Prostate gland (tissue), 2 donors: ENCODE data around the gene IQGAP1. TPM values are rescaled to one million over a fixed set of nuclear protein-coding genes. Genes with fewer than 3 reads are reported as not detected.

Source experiments
- DNase-seq: peaks from one replicate; pipeline ENCODE4 v3.0.0-alpha.2; 2019; ENCODE audit warnings: low spot score
- H3K27ac ChIP-seq, 2 donors: fragments of 200-600 bp; sonication (generic); 2 replicates each; pipeline ENCODE4 v1.5.1; 2017 to 2019
- H3K27me3 ChIP-seq: fragments of 200-600 bp; sonication (generic); replicated peaks from 2 replicates; pipeline ENCODE4 v1.5.1; 2019; ENCODE audit not compliant: insufficient read depth
- H3K36me3 ChIP-seq, 2 donors: fragments of 200-600 bp; sonication (generic); 1 replicate in 1 of 2; 2 replicates in 1 of 2; pipeline versions ENCODE4 v1.5.1 to v1.8.1; 2017 to 2019
- H3K4me1 ChIP-seq: fragments of 200-600 bp; sonication (generic); replicated peaks from 2 replicates; pipeline ENCODE4 v1.5.1; 2019
- H3K4me3 ChIP-seq, 2 donors: fragments of 200-600 bp; sonication (generic); 2 replicates each; pipeline ENCODE4 v1.5.1; 2017 to 2019
- H3K9me3 ChIP-seq: fragments of 200-600 bp; sonication (generic); 2 replicates; pipeline ENCODE4 v1.5.1; 2017
- POLR2A ChIP-seq: fragments of 450-650 bp; IDR thresholded peaks from one replicate; pipeline ENCODE4 v1.6.1; 2016; ENCODE audit warnings: antibody characterized with exemption, mild to moderate bottlenecking
- POLR2AphosphoS5 ChIP-seq: sonication (generic); formaldehyde crosslinking; IDR thresholded peaks from one replicate; pipeline ENCODE4 v1.6.1; 2017; ENCODE audit warnings: antibody characterized with exemption
- WGBS: methylation state at CpG from one replicate; pipeline ENCODE4 v1.1.5; 2018; 5-methylcytosine and 5-hydroxymethylcytosine counted together
- intact Hi-C: fragments of 100-400 bp; cut with DNase I; formaldehyde crosslinking; loops from one replicate; pipeline ENCODE4 v1.14.2; 2022
- total RNA-seq, 2 donors: library from RNA; depleted of rRNA; stranded (reverse); fragments of >200 nt; gene quantifications; one replicate each; pipeline ENCODE4 v1.1.0, GENCODE V29; 2016
- TF ChIP-seq, protein P1 (sequence below), 4 experiments: fragments of 200-600 bp in 2 of 4; fragments of 450-650 bp in 2 of 4; sonication (generic) in 2 of 4; IDR thresholded peaks; 1 replicate in 3 of 4; 2 replicates in 1 of 4; pipeline ENCODE4 v1.5.1; 2016 to 2019; ENCODE audit warnings: antibody characterized with exemption in 4 of 4, mild to moderate bottlenecking in 2 of 4, moderate library complexity in 2 of 4

IQGAP1 gene
- total RNA-seq, 2 donors from 2014 or later = 131 to 155 TPM

DNA sequence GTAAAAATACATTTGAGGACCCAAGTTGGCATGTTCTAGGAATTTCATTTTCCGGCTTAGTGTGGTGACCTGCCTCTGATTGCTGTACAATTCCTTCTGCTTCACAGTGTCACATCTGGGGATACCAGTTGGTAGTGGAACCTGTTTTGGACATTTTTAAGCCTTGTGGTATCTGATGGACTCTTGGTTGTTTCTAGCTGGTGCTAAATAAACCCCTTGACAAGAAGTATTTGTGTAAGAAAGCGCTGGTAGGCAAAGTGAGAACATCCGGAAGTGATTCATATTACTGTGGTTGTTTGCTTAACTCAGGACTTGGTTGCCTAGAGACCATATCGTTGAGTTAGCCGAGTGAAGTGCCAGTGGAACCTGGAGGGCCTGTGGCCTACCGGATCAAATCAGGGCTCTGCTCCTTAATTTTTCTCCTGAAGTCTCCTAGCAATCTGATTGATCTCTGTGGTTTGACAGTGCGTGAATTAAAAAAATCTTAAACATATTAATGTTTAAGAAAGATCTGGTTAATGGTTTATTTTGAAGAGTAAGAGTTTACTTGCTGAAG lies 12.8 kb downstream of the IQGAP1 start:
- Histone ChIP-seq H3K4me1 (peaks cover 20% of the 10 kb centered on the region), H3K9me3 (no peaks in the 10 kb centered on the region), H3K4me3 (no peak overlapping the region), H3K27me3 (no peaks in the 10 kb centered on the region), H3K36me3 (no peaks in the 10 kb centered on the region), H3K27ac (peak overlapping the region; percentile 79 to 82)
- WGBS = 10% methylated on average over 7 of the region's 7 CpGs
- peak; percentile 81 for DNase-seq
- intact Hi-C loops = no loop called here
- TF ChIP-seq, protein P1, sequence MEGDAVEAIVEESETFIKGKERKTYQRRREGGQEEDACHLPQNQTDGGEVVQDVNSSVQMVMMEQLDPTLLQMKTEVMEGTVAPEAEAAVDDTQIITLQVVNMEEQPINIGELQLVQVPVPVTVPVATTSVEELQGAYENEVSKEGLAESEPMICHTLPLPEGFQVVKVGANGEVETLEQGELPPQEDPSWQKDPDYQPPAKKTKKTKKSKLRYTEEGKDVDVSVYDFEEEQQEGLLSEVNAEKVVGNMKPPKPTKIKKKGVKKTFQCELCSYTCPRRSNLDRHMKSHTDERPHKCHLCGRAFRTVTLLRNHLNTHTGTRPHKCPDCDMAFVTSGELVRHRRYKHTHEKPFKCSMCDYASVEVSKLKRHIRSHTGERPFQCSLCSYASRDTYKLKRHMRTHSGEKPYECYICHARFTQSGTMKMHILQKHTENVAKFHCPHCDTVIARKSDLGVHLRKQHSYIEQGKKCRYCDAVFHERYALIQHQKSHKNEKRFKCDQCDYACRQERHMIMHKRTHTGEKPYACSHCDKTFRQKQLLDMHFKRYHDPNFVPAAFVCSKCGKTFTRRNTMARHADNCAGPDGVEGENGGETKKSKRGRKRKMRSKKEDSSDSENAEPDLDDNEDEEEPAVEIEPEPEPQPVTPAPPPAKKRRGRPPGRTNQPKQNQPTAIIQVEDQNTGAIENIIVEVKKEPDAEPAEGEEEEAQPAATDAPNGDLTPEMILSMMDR (IDR thresholded peaks at IDR 0.05) = no peak
- peak; percentile 91 for TF ChIP-seq POLR2AphosphoS5

DNA sequence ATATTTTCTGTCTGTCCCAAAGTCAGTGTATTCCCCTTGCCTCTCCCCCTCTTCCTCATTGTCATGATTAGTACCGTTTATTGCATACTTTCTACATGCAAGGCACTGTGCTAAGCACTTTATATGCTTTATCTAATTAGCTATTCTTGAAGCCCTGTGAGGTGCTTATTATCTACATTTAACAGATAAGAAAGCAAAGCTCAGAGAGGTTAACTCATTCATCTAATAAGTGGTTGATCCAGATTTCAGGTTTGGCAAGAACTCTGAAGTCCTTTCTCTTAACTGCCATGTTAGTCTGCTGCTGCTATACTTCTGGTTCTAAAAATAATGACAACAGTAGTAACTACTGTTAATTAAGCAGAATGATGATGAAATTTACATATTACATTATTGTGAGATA lies 13.5 kb downstream of the IQGAP1 start:
- TF ChIP-seq, protein P1 (IDR thresholded peaks at IDR 0.05) = no peak
- TF ChIP-seq POLR2A = no peak
- DNase-seq = no peak
- Histone ChIP-seq H3K27ac (peak overlapping the region; percentile 79 to 82), H3K27me3 (no peaks in the 10 kb centered on the region), H3K4me1 (peaks cover 20% of the 10 kb centered on the region), H3K36me3 (no peaks in the 10 kb centered on the region), H3K9me3 (no peaks in the 10 kb centered on the region), H3K4me3 (no peak overlapping the region)
- intact Hi-C loops = no loop called here
- WGBS = 8% methylated on average over 1 of the region's 1 CpG

DNA sequence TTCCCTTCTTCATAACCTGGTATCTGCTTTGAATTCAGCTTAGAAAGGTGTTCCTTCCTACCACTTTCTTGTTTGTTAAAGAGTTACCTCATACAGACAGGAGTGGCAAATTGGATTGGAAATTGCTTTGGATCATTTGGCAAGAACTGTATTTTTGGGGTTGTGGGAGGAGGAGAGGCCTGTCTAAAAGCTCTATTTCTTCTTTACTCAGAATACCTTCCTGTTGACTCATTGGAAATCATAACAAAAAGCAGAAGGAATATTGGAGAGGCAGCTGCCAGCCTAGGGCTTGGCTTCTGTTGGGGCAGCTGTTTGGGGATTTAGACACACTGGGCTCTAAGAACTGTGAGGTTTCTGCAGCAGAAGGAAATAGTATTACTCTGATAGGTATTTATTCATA lies 14.2 kb downstream of the IQGAP1 start:
- no peak overlapping the region for H3K4me3 ChIP-seq
- H3K9me3 ChIP-seq = no peaks in the 10 kb centered on the region
- H3K27me3 ChIP-seq = no peaks in the 10 kb centered on the region
- H3K36me3 ChIP-seq = no peaks in the 10 kb centered on the region
- intact Hi-C loops = no loop called here
- TF ChIP-seq POLR2A = no peak
- TF ChIP-seq POLR2AphosphoS5 = peak; percentile 57
- DNase-seq = no peak
- H3K4me1 ChIP-seq = peaks cover 20% of the 10 kb centered on the region
- H3K27ac ChIP-seq = peak overlapping the region; percentile 79 to 82

DNA sequence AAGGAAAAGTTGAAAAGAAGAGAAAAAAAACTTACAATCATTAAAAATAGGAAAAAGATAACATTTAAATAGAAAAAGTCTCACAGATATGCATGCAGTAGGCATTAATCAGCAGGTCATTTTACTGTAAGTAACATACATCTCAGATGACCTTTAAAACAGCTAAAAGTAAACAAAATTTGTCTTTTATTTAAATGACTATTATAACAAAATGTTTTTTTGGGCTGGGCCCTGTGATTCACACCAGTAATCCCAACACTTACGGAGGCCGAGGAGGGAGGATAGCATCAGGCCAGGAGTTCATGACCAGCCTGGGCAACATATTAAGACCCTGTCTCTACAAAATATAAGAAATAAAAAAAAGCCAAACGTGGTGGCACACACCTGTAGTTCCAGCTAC lies 14.7 kb downstream of the IQGAP1 start:
- 69% methylated on average over 3 of the region's 3 CpGs for WGBS
- Histone ChIP-seq H3K9me3 (no peaks in the 10 kb centered on the region), H3K4me3 (no peak overlapping the region), H3K27me3 (no peaks in the 10 kb centered on the region), H3K4me1 (peaks cover 20% of the 10 kb centered on the region), H3K36me3 (no peaks in the 10 kb centered on the region), H3K27ac (peak overlapping the region; percentile 79 to 82)
- TF ChIP-seq, protein P1 (IDR thresholded peaks at IDR 0.05) = no peak
- TF ChIP-seq POLR2AphosphoS5 = no peak
- no peak for DNase-seq
- intact Hi-C loops = no loop called here

DNA sequence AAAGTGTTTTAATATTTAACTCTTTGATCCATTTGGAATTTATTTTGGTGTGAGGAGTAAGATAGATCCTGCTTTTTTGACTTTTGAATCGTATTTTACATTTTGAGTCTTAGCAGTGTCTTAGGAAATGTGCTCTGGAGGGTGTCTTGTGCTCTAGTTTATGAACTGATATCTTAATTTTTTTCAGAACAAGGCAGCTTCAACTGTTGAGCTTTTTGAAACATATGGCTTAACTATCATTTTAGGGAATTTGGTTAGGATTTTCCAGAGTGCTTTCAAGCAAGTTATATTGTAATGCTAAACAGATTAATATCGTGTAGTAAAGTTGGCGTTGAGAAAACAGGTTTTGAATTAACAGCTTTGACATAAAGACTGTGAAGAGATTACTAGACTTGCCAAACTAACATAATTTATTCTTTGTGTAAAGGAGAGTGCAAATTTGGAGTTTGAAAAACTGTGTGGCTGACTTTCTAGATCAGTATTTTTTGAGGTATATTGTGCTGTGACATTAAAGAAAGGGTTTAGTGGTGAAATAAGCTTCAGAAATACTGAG lies 17.1 kb downstream of the IQGAP1 start:
- Histone ChIP-seq H3K9me3 (no peaks in the 10 kb centered on the region), H3K27me3 (no peaks in the 10 kb centered on the region), H3K36me3 (no peaks in the 10 kb centered on the region), H3K27ac (no peak overlapping the region), H3K4me1 (peaks cover 17% of the 10 kb centered on the region), H3K4me3 (no peak overlapping the region)
- 41% methylated on average over 3 of the region's 3 CpGs for WGBS
- DNase-seq = no peak
- intact Hi-C loops = no loop called here
- TF ChIP-seq POLR2AphosphoS5 = no peak
- TF ChIP-seq, protein P1 (IDR thresholded peaks at IDR 0.05) = no peak
